SK-N-SH (cell line): ENCODE data around the gene WWOX. TPM values are rescaled to one million over a fixed set of nuclear protein-coding genes. Genes with fewer than 3 reads are reported as not detected.

Source experiments
- CTCF ChIA-PET: fragments of 300-600, 350-600 bp; formaldehyde crosslinking; extraction: SDS; loops from one replicate; lab custom pipeline; 2021; lab: Yijun Ruan, JAX
- POLR2A ChIA-PET: fragments of 350-600 bp; sonication (Branson Sonifier 250); formaldehyde crosslinking; extraction: SDS; loops from one replicate; lab custom pipeline; 2020; ENCODE audit warnings: antibody characterized with exemption, inconsistent platforms; lab: Yijun Ruan, JAX
- DNase-seq: peaks from one replicate; pipeline ENCODE4 v3.0.0; 2012
- H2AFZ ChIP-seq: fragments of 200-600 bp; sonication (generic); 2 replicates; pipeline ENCODE4 v1.8.1; 2016; ENCODE audit warnings: antibody characterized with exemption, mild to moderate bottlenecking, low read depth
- H3F3A ChIP-seq: fragments of 200-600 bp; sonication (generic); replicated peaks from 2 replicates; pipeline ENCODE3; 2016; ENCODE audit warnings: antibody characterized with exemption, mild to moderate bottlenecking; ENCODE audit not compliant: insufficient read depth
- H3K27ac ChIP-seq, 2 experiments: fragments of 200-500 bp in 1 of 2; fragments of 200-600 bp in 1 of 2; sonication (Bioruptor generic) in 1 of 2; sonication (generic), shearing (Covaris generic) in 1 of 2; 2 replicates each; pipeline versions ENCODE4 v1.5.1 to v1.6.1; 2014 to 2016; ENCODE audit warnings: low read depth in 2 of 2, inconsistent platforms in 1 of 2, low read length in 1 of 2, mild to moderate bottlenecking in 1 of 2, mixed read lengths in 1 of 2
- H3K27me3 ChIP-seq: fragments of 200-600 bp; sonication (generic), shearing (Covaris generic); 2 replicates; pipeline ENCODE4 v1.6.1; 2016; ENCODE audit warnings: mixed run types; ENCODE audit not compliant: insufficient read depth
- H3K36me3 ChIP-seq, 2 experiments: fragments of 200-500 bp in 1 of 2; fragments of 200-600 bp in 1 of 2; sonication (Bioruptor generic) in 1 of 2; sonication (generic) in 1 of 2; replicated peaks in 1 of 2; 2 replicates each; pipeline versions ENCODE3 to v1.5.1; 2014 to 2016; ENCODE audit warnings: low read length in 1 of 2, mild to moderate bottlenecking in 1 of 2; ENCODE audit not compliant: insufficient read depth in 2 of 2, control insufficient read depth in 1 of 2
- H3K4me1 ChIP-seq, 2 experiments: fragments of 200-500 bp in 1 of 2; fragments of 200-600 bp in 1 of 2; sonication (Bioruptor generic) in 1 of 2; sonication (generic), shearing (Covaris generic) in 1 of 2; 2 replicates each; pipeline versions ENCODE4 v1.5.1 to v1.6.1; 2014 to 2016; ENCODE audit warnings: low read depth in 1 of 2, low read length in 1 of 2, mixed run types in 1 of 2; ENCODE audit not compliant: insufficient read depth in 2 of 2, control insufficient read depth in 1 of 2
- H3K4me2 ChIP-seq: fragments of 200-600 bp; sonication (generic), shearing (Covaris generic); 2 replicates; pipeline ENCODE4 v1.6.1; 2017; ENCODE audit warnings: mixed run types
- H3K4me3 ChIP-seq, 2 experiments: fragments of 200-500 bp in 1 of 2; fragments of 200-600 bp in 1 of 2; sonication (Bioruptor generic) in 1 of 2; sonication (generic), shearing (Covaris generic) in 1 of 2; 2 replicates each; pipeline versions ENCODE4 v1.5.1 to v1.8.1; 2014 to 2016; ENCODE audit warnings: low read depth in 2 of 2, inconsistent platforms in 1 of 2, low read length in 1 of 2, mild to moderate bottlenecking in 1 of 2, mixed read lengths in 1 of 2, moderate library complexity in 1 of 2
- H3K79me2 ChIP-seq: fragments of 200-600 bp; sonication (generic); 2 replicates; pipeline ENCODE4 v1.8.1; 2017; ENCODE audit warnings: mild to moderate bottlenecking; ENCODE audit not compliant: insufficient read depth
- H3K9ac ChIP-seq: fragments of 200-600 bp; sonication (generic); 2 replicates; pipeline ENCODE4 v1.6.1; 2017; ENCODE audit warnings: mixed run types
- H3K9me2 ChIP-seq: fragments of 200-600 bp; sonication (generic); 2 replicates; pipeline ENCODE4 v1.6.1; 2017; ENCODE audit warnings: mixed run types
- H3K9me3 ChIP-seq: fragments of 200-600 bp; sonication (generic); 2 replicates; pipeline ENCODE4 v1.6.1; 2017; ENCODE audit warnings: mixed run types, mild to moderate bottlenecking, moderate library complexity
- H4K20me1 ChIP-seq: fragments of 200-600 bp; sonication (generic); 2 replicates; pipeline ENCODE4 v1.6.1; 2017; ENCODE audit warnings: mild to moderate bottlenecking, mixed run types; ENCODE audit not compliant: insufficient read depth
- EP300 ChIP-seq, 2 experiments: IDR thresholded peaks; 2 replicates each; pipeline versions ENCODE4 v1.4.0 to v1.6.1; 2012; ENCODE audit warnings: borderline replicate concordance in 1 of 2, low read depth in 1 of 2, low read length in 1 of 2
- EZH2phosphoT487 ChIP-seq: fragments of 200-600 bp; sonication (generic); IDR thresholded peaks from 2 replicates; pipeline ENCODE4 v1.6.1; 2017; ENCODE audit warnings: low read depth, mixed run types, mild to moderate bottlenecking, antibody characterized with exemption, moderate library complexity, borderline replicate concordance
- FOSL2 ChIP-seq: IDR thresholded peaks from 2 replicates; pipeline ENCODE4 v1.4.0; 2012; ENCODE audit warnings: low read depth, mild to moderate bottlenecking, moderate library complexity, borderline replicate concordance
- FOXM1 ChIP-seq: IDR thresholded peaks from 2 replicates; pipeline ENCODE4 v1.4.0; 2012; ENCODE audit warnings: low read depth, mild to moderate bottlenecking
- GABPA ChIP-seq: IDR thresholded peaks from 2 replicates; pipeline ENCODE4 v1.4.0; 2012; ENCODE audit warnings: low read depth, mild to moderate bottlenecking
- JUND ChIP-seq: IDR thresholded peaks from 2 replicates; pipeline ENCODE4 v1.4.0; 2012
- MAX ChIP-seq: IDR thresholded peaks from 2 replicates; pipeline ENCODE4 v1.4.0; 2012; ENCODE audit warnings: low read depth
- MXI1 ChIP-seq: IDR thresholded peaks from 2 replicates; pipeline ENCODE4 v1.6.1; 2012; ENCODE audit warnings: mild to moderate bottlenecking, low read depth, low read length, improper control_type of control experiment
- POLR2AphosphoS5 ChIP-seq: IDR thresholded peaks from 2 replicates; pipeline ENCODE4 v1.6.1; 2012; ENCODE audit warnings: low read depth, low read length
- RAD21 ChIP-seq: IDR thresholded peaks from 2 replicates; pipeline ENCODE4 v1.6.1; 2012; ENCODE audit warnings: mild to moderate bottlenecking, low read length
- RCOR1 ChIP-seq: fragments of 150-350 bp; IDR thresholded peaks from 2 replicates; pipeline ENCODE4 v1.6.1; 2017; ENCODE audit warnings: antibody characterized with exemption, low read length
- RFX5 ChIP-seq: IDR thresholded peaks from 2 replicates; pipeline ENCODE4 v1.6.1; 2012; ENCODE audit warnings: mild to moderate bottlenecking, improper control_type of control experiment, low read length
- RXRA ChIP-seq: IDR thresholded peaks from 2 replicates; pipeline ENCODE4 v1.4.0; 2012; ENCODE audit warnings: low read depth, mild to moderate bottlenecking, borderline replicate concordance
- SIN3A ChIP-seq: IDR thresholded peaks from 2 replicates; pipeline ENCODE4 v1.6.1; 2012; ENCODE audit warnings: low read depth, mild to moderate bottlenecking, low read length, moderate library complexity, borderline replicate concordance
- SMC3 ChIP-seq: IDR thresholded peaks from 2 replicates; pipeline ENCODE4 v1.6.1; 2012; ENCODE audit warnings: low read depth, low read length, improper control_type of control experiment
- TCF12 ChIP-seq: IDR thresholded peaks from 2 replicates; pipeline ENCODE4 v1.4.0; 2012
- USF1 ChIP-seq: IDR thresholded peaks from 2 replicates; pipeline ENCODE4 v1.4.0; 2012; ENCODE audit warnings: low read depth, borderline replicate concordance
- YY1 ChIP-seq: IDR thresholded peaks from 2 replicates; pipeline ENCODE4 v1.4.0; 2012; ENCODE audit warnings: low read depth, mild to moderate bottlenecking
- WGBS: methylation state at CpG from one replicate; pipeline ENCODE4 v1.1.6; 2017; ENCODE audit warnings: low lambda C conversion rate; 5-methylcytosine and 5-hydroxymethylcytosine counted together
- polyA plus RNA-seq, 3 experiments: library from polyadenylated mRNA; depleted of rRNA; stranded (reverse); fragments of >200 nt; gene quantifications; 2 replicates each; pipeline ENCODE4 v1.2.3, GENCODE V29; 2012
- TF ChIP-seq, protein P1 (sequence below): IDR thresholded peaks from 2 replicates; pipeline ENCODE4 v1.6.1; 2012; ENCODE audit warnings: mild to moderate bottlenecking, low read depth, low read length, moderate library complexity

WWOX gene
- polyA plus RNA-seq, 1 of the 3 experiments (the other 2 are of a cell fraction), result 10.8 TPM

- TF ChIP-seq SMC3, result no peak
- no peak for TF ChIP-seq TCF12
- TF ChIP-seq MAX, result no peak
- no peak for TF ChIP-seq RCOR1
- no peak for TF ChIP-seq MXI1
- TF ChIP-seq, protein P1, sequence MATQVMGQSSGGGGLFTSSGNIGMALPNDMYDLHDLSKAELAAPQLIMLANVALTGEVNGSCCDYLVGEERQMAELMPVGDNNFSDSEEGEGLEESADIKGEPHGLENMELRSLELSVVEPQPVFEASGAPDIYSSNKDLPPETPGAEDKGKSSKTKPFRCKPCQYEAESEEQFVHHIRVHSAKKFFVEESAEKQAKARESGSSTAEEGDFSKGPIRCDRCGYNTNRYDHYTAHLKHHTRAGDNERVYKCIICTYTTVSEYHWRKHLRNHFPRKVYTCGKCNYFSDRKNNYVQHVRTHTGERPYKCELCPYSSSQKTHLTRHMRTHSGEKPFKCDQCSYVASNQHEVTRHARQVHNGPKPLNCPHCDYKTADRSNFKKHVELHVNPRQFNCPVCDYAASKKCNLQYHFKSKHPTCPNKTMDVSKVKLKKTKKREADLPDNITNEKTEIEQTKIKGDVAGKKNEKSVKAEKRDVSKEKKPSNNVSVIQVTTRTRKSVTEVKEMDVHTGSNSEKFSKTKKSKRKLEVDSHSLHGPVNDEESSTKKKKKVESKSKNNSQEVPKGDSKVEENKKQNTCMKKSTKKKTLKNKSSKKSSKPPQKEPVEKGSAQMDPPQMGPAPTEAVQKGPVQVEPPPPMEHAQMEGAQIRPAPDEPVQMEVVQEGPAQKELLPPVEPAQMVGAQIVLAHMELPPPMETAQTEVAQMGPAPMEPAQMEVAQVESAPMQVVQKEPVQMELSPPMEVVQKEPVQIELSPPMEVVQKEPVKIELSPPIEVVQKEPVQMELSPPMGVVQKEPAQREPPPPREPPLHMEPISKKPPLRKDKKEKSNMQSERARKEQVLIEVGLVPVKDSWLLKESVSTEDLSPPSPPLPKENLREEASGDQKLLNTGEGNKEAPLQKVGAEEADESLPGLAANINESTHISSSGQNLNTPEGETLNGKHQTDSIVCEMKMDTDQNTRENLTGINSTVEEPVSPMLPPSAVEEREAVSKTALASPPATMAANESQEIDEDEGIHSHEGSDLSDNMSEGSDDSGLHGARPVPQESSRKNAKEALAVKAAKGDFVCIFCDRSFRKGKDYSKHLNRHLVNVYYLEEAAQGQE, result no peak
- no peak for TF ChIP-seq EZH2phosphoT487
Observed at GRCh38 chr16:79019431-79019830, 920.0 kb downstream of the WWOX start (continued).

- TF ChIP-seq RXRA, result no peak
- no peak for TF ChIP-seq JUND
- no peak for TF ChIP-seq RFX5
- TF ChIP-seq, protein P1, result no peak
- TF ChIP-seq RCOR1, result no peak
- no peak for TF ChIP-seq EP300 (IDR thresholded peaks at IDR 0.05; ENCODE audit: borderline replicate concordance in 1 of 2, low read depth in 1 of 2, low read length in 1 of 2)
- no peak for TF ChIP-seq EZH2phosphoT487
- TF ChIP-seq GABPA, result no peak
- TF ChIP-seq YY1, result no peak
- TF ChIP-seq FOXM1, result no peak
- TF ChIP-seq USF1, result no peak
- no peak for TF ChIP-seq SMC3
- no peak for TF ChIP-seq POLR2AphosphoS5
- TF ChIP-seq RAD21, result no peak
- TF ChIP-seq SIN3A, result no peak
- no peak for TF ChIP-seq FOSL2
- Histone ChIP-seq H3K4me2 (no peak overlapping the region), H3K4me3 (no peak overlapping the region), H4K20me1 (no peaks in the 10 kb centered on the region), H3K9me3 (no peaks in the 10 kb centered on the region), H2AFZ (no peak overlapping the region), H3K9me2 (no peaks in the 10 kb centered on the region), H3K79me2 (no peaks in the 10 kb centered on the region), H3K9ac (no peak overlapping the region), H3F3A (no peaks in the 10 kb centered on the region), H3K27ac (no peak overlapping the region), H3K27me3 (no peaks in the 10 kb centered on the region), H3K4me1 (peaks cover 0 to 3% of the 10 kb centered on the region in 2 experiments; a peak in 1 of 4 replicates), H3K36me3 (no peaks in the 10 kb centered on the region)
- DNase-seq, result no peak
- WGBS, result 36% methylated on average over 9 of the region's 9 CpGs
- POLR2A ChIA-PET, result no interaction called here
- CTCF ChIA-PET, result no interaction called here
Observed at GRCh38 chr16:79021991-79022630, 922.7 kb downstream of the WWOX start.
